Large intestine (tissue), 3 donors: ENCODE data around the gene CLEC3B. TPM values are rescaled to one million over a fixed set of nuclear protein-coding genes. Genes with fewer than 3 reads are reported as not detected.
A peak's percentile ranks its signal among the peaks of the same experiment; 100 is the strongest.
"Not testable (repeated sequence)": the region's sequence is repeated elsewhere in the genome, so short reads cannot be mapped to it uniquely, and the experiment has no call there.

Experiments
- DNase-seq, 2 donors: peaks; one replicate each; pipeline versions ENCODE4 v3.0.0 to v3.0.0-alpha.2; 2013
- H3K27ac ChIP-seq: one replicate; pipeline ENCODE4 v1.5.1; 2013; ENCODE audit warnings: low read length
- H3K27me3 ChIP-seq: 2 replicates; pipeline ENCODE4 v1.6.1; 2013; ENCODE audit warnings: low read length; ENCODE audit not compliant: control insufficient read depth, insufficient read depth
- H3K36me3 ChIP-seq: 2 replicates; pipeline ENCODE4 v1.6.1; 2013; ENCODE audit warnings: low read length; ENCODE audit not compliant: control insufficient read depth, insufficient read depth
- H3K4me1 ChIP-seq: one replicate; pipeline ENCODE4 v1.6.1; 2013; ENCODE audit warnings: low read length; ENCODE audit not compliant: control insufficient read depth, insufficient read depth
- H3K4me3 ChIP-seq: one replicate; pipeline ENCODE4 v1.5.1; 2013; ENCODE audit warnings: low read length
- H3K9me3 ChIP-seq: one replicate; pipeline ENCODE4 v1.6.1; 2013; ENCODE audit warnings: mild to moderate bottlenecking, low read depth, low read length, moderate library complexity; ENCODE audit not compliant: control insufficient read depth
- WGBS: methylation state at CpG from one replicate; pipeline ENCODE4 v1.1.5; 2013; ENCODE audit warnings: low lambda C conversion rate; ENCODE audit not compliant: insufficient coverage; 5-methylcytosine and 5-hydroxymethylcytosine counted together
- polyA plus RNA-seq: library from polyadenylated mRNA; unstranded; fragments of 120-200 nt; gene quantifications from one replicate; pipeline ENCODE4 v1.2.1, GENCODE V29; 2013

CLEC3B gene
- polyA plus RNA-seq, 1 donor = 35.7 TPM

- 17% methylated on average over 2 of the region's 12 CpGs for WGBS
- H3K9me3 ChIP-seq = no peaks in the 10 kb centered on the region
- peak in 1 of 2 donors; percentile 50 for DNase-seq
- H3K27ac ChIP-seq = no peak overlapping the region
- no peaks in the 10 kb centered on the region for H3K27me3 ChIP-seq
- no peaks in the 10 kb centered on the region for H3K36me3 ChIP-seq
- no peak overlapping the region for H3K4me3 ChIP-seq
- H3K4me1 ChIP-seq = no peaks in the 10 kb centered on the region
Observed at GRCh38 chr3:45064512-45065372, 38.6 kb downstream of the CLEC3B start.

- DNase-seq = no peak
- H3K4me1 ChIP-seq = no peaks in the 10 kb centered on the region
- no peak overlapping the region for H3K27ac ChIP-seq
- WGBS = no CpG with 5 or more reads among the region's 1 CpG
- H3K4me3 ChIP-seq = no peak overlapping the region
- no peaks in the 10 kb centered on the region for H3K36me3 ChIP-seq
- H3K27me3 ChIP-seq = no peaks in the 10 kb centered on the region
- no peaks in the 10 kb centered on the region for H3K9me3 ChIP-seq
Observed at GRCh38 chr3:45065373-45065720, 39.2 kb downstream of the CLEC3B start.

- H3K4me3 ChIP-seq = no peak overlapping the region
- no peaks in the 10 kb centered on the region for H3K4me1 ChIP-seq
- H3K36me3 ChIP-seq = no peaks in the 10 kb centered on the region
- DNase-seq = no peak
- no peaks in the 10 kb centered on the region for H3K9me3 ChIP-seq
- H3K27ac ChIP-seq = no peak overlapping the region
- H3K27me3 ChIP-seq = no peaks in the 10 kb centered on the region
- no CpG with 5 or more reads among the region's 3 CpGs for whole genome bisulfite sequencing
Observed at GRCh38 chr3:45066109-45066801, 40.2 kb downstream of the CLEC3B start.

DNA sequence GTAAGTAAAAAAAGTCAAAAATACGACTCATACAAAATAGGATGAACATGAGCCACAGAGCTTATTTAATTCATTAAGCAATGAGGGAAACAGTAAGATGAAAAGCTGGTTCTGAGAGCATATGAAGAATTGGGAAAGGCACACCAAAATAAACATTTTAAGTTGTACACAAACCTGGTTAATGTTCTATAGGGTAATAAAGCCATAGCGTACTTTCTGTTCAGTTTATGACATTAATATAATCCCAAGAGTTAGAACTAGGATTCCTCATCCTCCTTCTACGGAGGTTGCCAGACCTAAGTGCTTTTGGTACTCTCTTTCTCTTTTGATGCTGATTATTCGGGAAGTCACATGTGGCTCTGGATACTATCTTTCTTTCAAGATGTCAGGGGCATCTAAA, 41.4 kb downstream of the CLEC3B start:
- WGBS = 60% methylated on average over 1 of the region's 4 CpGs
- H3K4me3 ChIP-seq = no peak overlapping the region
- H3K4me1 ChIP-seq = no peaks in the 10 kb centered on the region
- DNase-seq = no peak
- H3K9me3 ChIP-seq = no peaks in the 10 kb centered on the region
- H3K36me3 ChIP-seq = no peaks in the 10 kb centered on the region
- no peak overlapping the region for H3K27ac ChIP-seq
- H3K27me3 ChIP-seq = no peaks in the 10 kb centered on the region

GRCh38 chr3:45067941-45068340, 41.8 kb downstream of the CLEC3B start:
- Histone ChIP-seq H3K4me3 (no peak overlapping the region), H3K9me3 (no peaks in the 10 kb centered on the region), H3K4me1 (no peaks in the 10 kb centered on the region), H3K27me3 (no peaks in the 10 kb centered on the region), H3K36me3 (no peaks in the 10 kb centered on the region), H3K27ac (no peak overlapping the region)
- DNase-seq = no peak
- 40% methylated on average over 1 of the region's 3 CpGs for WGBS

DNA sequence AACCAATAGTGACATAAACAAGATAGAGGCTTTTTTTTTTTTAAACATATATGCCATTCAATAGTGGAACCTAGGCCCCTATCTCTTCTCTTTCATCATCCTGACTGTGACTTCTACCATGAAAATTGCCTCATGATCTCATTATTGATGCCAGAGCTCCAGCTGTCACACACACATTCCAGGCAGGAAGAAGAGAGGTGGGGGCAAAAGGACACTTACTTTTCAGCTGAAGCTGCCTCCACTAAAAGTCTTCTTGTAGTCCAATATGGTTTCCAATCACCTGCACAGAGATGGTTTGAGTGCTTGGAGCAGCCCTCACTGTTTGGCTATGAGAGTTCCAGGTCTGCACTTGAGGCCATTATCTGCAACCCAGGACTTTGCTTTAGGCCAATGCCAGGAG, 45.0 kb downstream of the CLEC3B start:
- no peak for DNase-seq
- Histone ChIP-seq H3K4me1 (no peaks in the 10 kb centered on the region), H3K9me3 (no peaks in the 10 kb centered on the region), H3K27me3 (no peaks in the 10 kb centered on the region), H3K36me3 (no peaks in the 10 kb centered on the region), H3K27ac (no peak overlapping the region), H3K4me3 (no peak overlapping the region)

DNA sequence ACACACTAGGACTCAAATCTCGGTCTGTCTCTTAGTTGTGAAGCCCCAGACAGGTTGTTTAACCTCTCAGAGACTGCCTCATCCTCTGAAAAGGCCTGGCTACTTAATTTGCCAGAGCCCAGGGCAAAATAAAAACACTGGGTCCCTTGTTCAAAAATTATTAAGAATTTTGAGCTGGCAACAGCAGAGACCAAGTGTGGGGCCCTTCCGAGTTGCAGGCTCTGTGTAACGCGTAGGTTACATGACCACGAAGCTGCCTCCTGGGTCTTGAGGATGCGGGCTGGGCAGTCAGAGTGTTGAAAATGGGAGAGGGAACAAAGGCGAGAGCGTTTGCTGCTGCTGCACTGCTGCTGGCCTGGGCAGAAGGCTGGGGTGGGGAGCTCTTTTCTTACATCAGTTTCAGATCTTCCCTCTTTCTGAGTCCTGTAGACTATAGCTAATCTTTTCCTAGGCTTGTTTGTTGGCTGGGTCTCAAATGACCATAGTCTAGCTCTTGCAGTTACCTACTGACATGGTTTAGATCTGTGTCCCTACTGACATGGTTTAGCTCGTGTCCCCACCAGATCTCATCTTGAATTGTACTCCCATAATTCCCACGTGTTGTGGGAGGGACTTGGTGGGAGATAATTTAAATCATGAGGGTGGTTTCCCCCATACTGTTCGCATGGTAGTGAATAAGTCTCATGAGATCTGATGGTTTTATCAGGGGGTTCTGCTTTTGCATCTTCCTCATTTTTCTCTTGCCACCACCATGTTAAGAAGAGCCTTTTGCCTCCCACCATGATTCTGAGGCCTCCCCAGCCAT, 49.9 kb downstream of the CLEC3B start:
- H3K27ac ChIP-seq = no peak overlapping the region
- H3K4me1 ChIP-seq = peaks cover 10% of the 10 kb centered on the region
- no CpG with 5 or more reads among the region's 11 CpGs for WGBS
- no peaks in the 10 kb centered on the region for H3K9me3 ChIP-seq
- no peaks in the 10 kb centered on the region for H3K36me3 ChIP-seq
- no peak overlapping the region for H3K4me3 ChIP-seq
- no peaks in the 10 kb centered on the region for H3K27me3 ChIP-seq
- DNase-seq = no peak

DNA sequence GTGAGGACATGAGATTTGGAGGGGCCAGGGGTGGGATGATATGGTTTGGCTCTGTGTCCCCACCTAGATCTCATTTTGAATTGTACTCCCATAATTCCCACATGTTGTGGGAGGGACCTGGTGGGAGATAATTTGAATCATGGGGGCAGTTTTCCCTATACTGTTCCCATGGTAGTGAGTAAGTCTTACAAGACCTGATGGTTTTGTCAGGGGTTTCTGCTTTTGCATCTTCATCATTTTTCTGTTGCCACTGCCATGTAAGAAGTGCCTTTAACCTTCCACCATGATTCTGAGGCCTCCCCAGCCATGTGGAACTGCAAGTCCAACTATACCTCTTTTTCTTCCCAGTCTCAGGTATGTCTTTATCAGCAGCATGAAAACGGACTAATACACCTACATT, 52.2 kb downstream of the CLEC3B start:
- H3K4me3 ChIP-seq, H3K27ac ChIP-seq, H3K27me3 ChIP-seq, H3K36me3 ChIP-seq, DNase-seq, H3K9me3 ChIP-seq: not testable (repeated sequence)
- WGBS = 50% methylated on average over 1 of the region's 1 CpG
- H3K4me1 ChIP-seq = peaks cover 10% of the 10 kb centered on the region

GRCh38 chr3:45078910-45079522, 52.9 kb downstream of the CLEC3B start:
- H3K4me3 ChIP-seq = no peak overlapping the region
- peak in 1 of 2 donors; percentile 42 for DNase-seq

GRCh38 chr3:45079715-45080114, 53.6 kb downstream of the CLEC3B start:
- no peaks in the 10 kb centered on the region for H3K27me3 ChIP-seq
- peaks cover 10% of the 10 kb centered on the region for H3K36me3 ChIP-seq
- peak overlapping the region; percentile 44 for H3K27ac ChIP-seq
- WGBS = no CpG with 5 or more reads among the region's 1 CpG
- H3K4me3 ChIP-seq = no peak overlapping the region
- H3K4me1 ChIP-seq = peaks cover 10% of the 10 kb centered on the region
- DNase-seq = peak; percentile 19 to 60
- no peaks in the 10 kb centered on the region for H3K9me3 ChIP-seq

More at GRCh38 chr3:45078910-45079522, 52.9 kb downstream of the CLEC3B start:
- Histone ChIP-seq H3K4me1 (peaks cover 10% of the 10 kb centered on the region), H3K27ac (peak overlapping the region; percentile 44), H3K36me3 (peaks cover 3% of the 10 kb centered on the region), H3K9me3 (no peaks in the 10 kb centered on the region), H3K27me3 (no peaks in the 10 kb centered on the region)
- no CpG with 5 or more reads among the region's 8 CpGs for WGBS
